SK-N-SH (cell line): Measurements from ENCODE around the gene TGFB2. TPM values are rescaled to one million over a fixed set of nuclear protein-coding genes. Genes with fewer than 3 reads are reported as not detected.

Experiments used
- CTCF ChIA-PET: fragments of 300-600, 350-600 bp; formaldehyde crosslinking; extraction: SDS; loops from one replicate; lab custom pipeline; 2021; lab: Yijun Ruan, JAX
- POLR2A ChIA-PET: fragments of 350-600 bp; sonication (Branson Sonifier 250); formaldehyde crosslinking; extraction: SDS; loops from one replicate; lab custom pipeline; 2020; ENCODE audit warnings: antibody characterized with exemption, inconsistent platforms; lab: Yijun Ruan, JAX
- DNase-seq: peaks from one replicate; pipeline ENCODE4 v3.0.0; 2012
- H2AFZ ChIP-seq: fragments of 200-600 bp; sonication (generic); 2 replicates; pipeline ENCODE4 v1.8.1; 2016; ENCODE audit warnings: antibody characterized with exemption, mild to moderate bottlenecking, low read depth
- H3F3A ChIP-seq: fragments of 200-600 bp; sonication (generic); replicated peaks from 2 replicates; pipeline ENCODE3; 2016; ENCODE audit warnings: antibody characterized with exemption, mild to moderate bottlenecking; ENCODE audit not compliant: insufficient read depth
- H3K27ac ChIP-seq, 2 experiments: fragments of 200-500 bp in 1 of 2; fragments of 200-600 bp in 1 of 2; sonication (Bioruptor generic) in 1 of 2; sonication (generic), shearing (Covaris generic) in 1 of 2; 2 replicates each; pipeline versions ENCODE4 v1.5.1 to v1.6.1; 2014 to 2016; ENCODE audit warnings: low read depth in 2 of 2, inconsistent platforms in 1 of 2, low read length in 1 of 2, mild to moderate bottlenecking in 1 of 2, mixed read lengths in 1 of 2
- H3K27me3 ChIP-seq: fragments of 200-600 bp; sonication (generic), shearing (Covaris generic); 2 replicates; pipeline ENCODE4 v1.6.1; 2016; ENCODE audit warnings: mixed run types; ENCODE audit not compliant: insufficient read depth
- H3K36me3 ChIP-seq, 2 experiments: fragments of 200-500 bp in 1 of 2; fragments of 200-600 bp in 1 of 2; sonication (Bioruptor generic) in 1 of 2; sonication (generic) in 1 of 2; replicated peaks in 1 of 2; 2 replicates each; pipeline versions ENCODE3 to v1.5.1; 2014 to 2016; ENCODE audit warnings: low read length in 1 of 2, mild to moderate bottlenecking in 1 of 2; ENCODE audit not compliant: insufficient read depth in 2 of 2, control insufficient read depth in 1 of 2
- H3K4me1 ChIP-seq, 2 experiments: fragments of 200-500 bp in 1 of 2; fragments of 200-600 bp in 1 of 2; sonication (Bioruptor generic) in 1 of 2; sonication (generic), shearing (Covaris generic) in 1 of 2; 2 replicates each; pipeline versions ENCODE4 v1.5.1 to v1.6.1; 2014 to 2016; ENCODE audit warnings: low read depth in 1 of 2, low read length in 1 of 2, mixed run types in 1 of 2; ENCODE audit not compliant: insufficient read depth in 2 of 2, control insufficient read depth in 1 of 2
- H3K4me2 ChIP-seq: fragments of 200-600 bp; sonication (generic), shearing (Covaris generic); 2 replicates; pipeline ENCODE4 v1.6.1; 2017; ENCODE audit warnings: mixed run types
- H3K4me3 ChIP-seq, 2 experiments: fragments of 200-500 bp in 1 of 2; fragments of 200-600 bp in 1 of 2; sonication (Bioruptor generic) in 1 of 2; sonication (generic), shearing (Covaris generic) in 1 of 2; 2 replicates each; pipeline versions ENCODE4 v1.5.1 to v1.8.1; 2014 to 2016; ENCODE audit warnings: low read depth in 2 of 2, inconsistent platforms in 1 of 2, low read length in 1 of 2, mild to moderate bottlenecking in 1 of 2, mixed read lengths in 1 of 2, moderate library complexity in 1 of 2
- H3K79me2 ChIP-seq: fragments of 200-600 bp; sonication (generic); 2 replicates; pipeline ENCODE4 v1.8.1; 2017; ENCODE audit warnings: mild to moderate bottlenecking; ENCODE audit not compliant: insufficient read depth
- H3K9ac ChIP-seq: fragments of 200-600 bp; sonication (generic); 2 replicates; pipeline ENCODE4 v1.6.1; 2017; ENCODE audit warnings: mixed run types
- H3K9me2 ChIP-seq: fragments of 200-600 bp; sonication (generic); 2 replicates; pipeline ENCODE4 v1.6.1; 2017; ENCODE audit warnings: mixed run types
- H3K9me3 ChIP-seq: fragments of 200-600 bp; sonication (generic); 2 replicates; pipeline ENCODE4 v1.6.1; 2017; ENCODE audit warnings: mixed run types, mild to moderate bottlenecking, moderate library complexity
- H4K20me1 ChIP-seq: fragments of 200-600 bp; sonication (generic); 2 replicates; pipeline ENCODE4 v1.6.1; 2017; ENCODE audit warnings: mild to moderate bottlenecking, mixed run types; ENCODE audit not compliant: insufficient read depth
- FOSL2 ChIP-seq: IDR thresholded peaks from 2 replicates; pipeline ENCODE4 v1.4.0; 2012; ENCODE audit warnings: low read depth, mild to moderate bottlenecking, moderate library complexity, borderline replicate concordance
- FOXJ3 ChIP-seq: sonication (generic); formaldehyde crosslinking; IDR thresholded peaks from 2 replicates; pipeline ENCODE4 v1.5.1; 2020; ENCODE audit warnings: mild to moderate bottlenecking, missing genetic modification reagents
- GABPA ChIP-seq: IDR thresholded peaks from 2 replicates; pipeline ENCODE4 v1.4.0; 2012; ENCODE audit warnings: low read depth, mild to moderate bottlenecking
- JUND ChIP-seq: IDR thresholded peaks from 2 replicates; pipeline ENCODE4 v1.4.0; 2012
- NFIC ChIP-seq: IDR thresholded peaks from 2 replicates; pipeline ENCODE4 v1.4.0; 2012; ENCODE audit warnings: borderline replicate concordance
- RCOR1 ChIP-seq: fragments of 150-350 bp; IDR thresholded peaks from 2 replicates; pipeline ENCODE4 v1.6.1; 2017; ENCODE audit warnings: antibody characterized with exemption, low read length
- WGBS: methylation state at CpG from one replicate; pipeline ENCODE4 v1.1.6; 2017; ENCODE audit warnings: low lambda C conversion rate; 5-methylcytosine and 5-hydroxymethylcytosine counted together
- polyA plus RNA-seq, 3 experiments: library from polyadenylated mRNA; depleted of rRNA; stranded (reverse); fragments of >200 nt; gene quantifications; 2 replicates each; pipeline ENCODE4 v1.2.3, GENCODE V29; 2012
- TF ChIP-seq, protein P1 (sequence below): IDR thresholded peaks from 2 replicates; pipeline ENCODE4; 2012
- TF ChIP-seq, protein P2 (sequence below): fragments of 150-350 bp; IDR thresholded peaks from 2 replicates; pipeline ENCODE4 v1.6.1; 2017; ENCODE audit warnings: antibody characterized with exemption, low read length, low read depth, borderline replicate concordance
- TF ChIP-seq, protein P3 (sequence below): IDR thresholded peaks from 2 replicates; pipeline ENCODE4 v1.6.1; 2012; ENCODE audit warnings: mild to moderate bottlenecking, low read depth, low read length, moderate library complexity
- TF ChIP-seq, protein P4 (sequence below): fragments of 150-350 bp; IDR thresholded peaks from 2 replicates; pipeline ENCODE4 v1.6.1; 2016; ENCODE audit warnings: mild to moderate bottlenecking, low read depth, low read length

The TGFB2 gene
- polyA plus RNA-seq, 1 of the 3 experiments (the other 2 are of a cell fraction), result 2.4 TPM

GRCh38 chr1:218374401-218375353 is 29.5 kb downstream of the TGFB2 start:
- POLR2A ChIA-PET, result no interaction called here
- no peaks in the 10 kb centered on the region for H3K9me2 ChIP-seq
- no peaks in the 10 kb centered on the region for H3K79me2 ChIP-seq
- H4K20me1 ChIP-seq, result no peaks in the 10 kb centered on the region
- H3K9me3 ChIP-seq, result no peaks in the 10 kb centered on the region
- H3K4me3 ChIP-seq, result no peak overlapping the region
- peak overlapping the region; percentile 65; the same call in 1 of the 2 replicates for H3K9ac ChIP-seq
- H3K36me3 ChIP-seq, result no peaks in the 10 kb centered on the region
- H3F3A ChIP-seq, result peaks cover 32% of the 10 kb centered on the region
- peak overlapping the region; percentile 62 for H3K4me2 ChIP-seq
- no peak for DNase-seq
- H3K27me3 ChIP-seq, result no peaks in the 10 kb centered on the region
- WGBS, result 39% methylated on average over 7 of the region's 7 CpGs
- CTCF ChIA-PET, result no interaction called here
- peaks cover 8 to 30% of the 10 kb centered on the region in 2 experiments for H3K4me1 ChIP-seq
- peak overlapping the region; percentile 59 to 78; a peak in 3 of 4 replicates for H3K27ac ChIP-seq
- H2AFZ ChIP-seq, result peak overlapping the region; percentile 43; the same call in 1 of the 2 replicates
- TF ChIP-seq RCOR1, result no peak
- no peak for TF ChIP-seq NFIC
- TF ChIP-seq, protein P1, sequence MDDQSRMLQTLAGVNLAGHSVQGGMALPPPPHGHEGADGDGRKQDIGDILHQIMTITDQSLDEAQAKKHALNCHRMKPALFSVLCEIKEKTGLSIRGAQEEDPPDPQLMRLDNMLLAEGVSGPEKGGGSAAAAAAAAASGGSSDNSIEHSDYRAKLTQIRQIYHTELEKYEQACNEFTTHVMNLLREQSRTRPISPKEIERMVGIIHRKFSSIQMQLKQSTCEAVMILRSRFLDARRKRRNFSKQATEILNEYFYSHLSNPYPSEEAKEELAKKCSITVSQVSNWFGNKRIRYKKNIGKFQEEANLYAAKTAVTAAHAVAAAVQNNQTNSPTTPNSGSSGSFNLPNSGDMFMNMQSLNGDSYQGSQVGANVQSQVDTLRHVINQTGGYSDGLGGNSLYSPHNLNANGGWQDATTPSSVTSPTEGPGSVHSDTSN, result peak; percentile 54
- TF ChIP-seq JUND, result peak; percentile 34; the same call in 1 of the 2 replicates
- TF ChIP-seq FOXJ3 (CRISPR knock-in tag), result no peak
- TF ChIP-seq, protein P2, sequence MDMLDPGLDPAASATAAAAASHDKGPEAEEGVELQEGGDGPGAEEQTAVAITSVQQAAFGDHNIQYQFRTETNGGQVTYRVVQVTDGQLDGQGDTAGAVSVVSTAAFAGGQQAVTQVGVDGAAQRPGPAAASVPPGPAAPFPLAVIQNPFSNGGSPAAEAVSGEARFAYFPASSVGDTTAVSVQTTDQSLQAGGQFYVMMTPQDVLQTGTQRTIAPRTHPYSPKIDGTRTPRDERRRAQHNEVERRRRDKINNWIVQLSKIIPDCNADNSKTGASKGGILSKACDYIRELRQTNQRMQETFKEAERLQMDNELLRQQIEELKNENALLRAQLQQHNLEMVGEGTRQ, result no peak
- TF ChIP-seq, protein P3, sequence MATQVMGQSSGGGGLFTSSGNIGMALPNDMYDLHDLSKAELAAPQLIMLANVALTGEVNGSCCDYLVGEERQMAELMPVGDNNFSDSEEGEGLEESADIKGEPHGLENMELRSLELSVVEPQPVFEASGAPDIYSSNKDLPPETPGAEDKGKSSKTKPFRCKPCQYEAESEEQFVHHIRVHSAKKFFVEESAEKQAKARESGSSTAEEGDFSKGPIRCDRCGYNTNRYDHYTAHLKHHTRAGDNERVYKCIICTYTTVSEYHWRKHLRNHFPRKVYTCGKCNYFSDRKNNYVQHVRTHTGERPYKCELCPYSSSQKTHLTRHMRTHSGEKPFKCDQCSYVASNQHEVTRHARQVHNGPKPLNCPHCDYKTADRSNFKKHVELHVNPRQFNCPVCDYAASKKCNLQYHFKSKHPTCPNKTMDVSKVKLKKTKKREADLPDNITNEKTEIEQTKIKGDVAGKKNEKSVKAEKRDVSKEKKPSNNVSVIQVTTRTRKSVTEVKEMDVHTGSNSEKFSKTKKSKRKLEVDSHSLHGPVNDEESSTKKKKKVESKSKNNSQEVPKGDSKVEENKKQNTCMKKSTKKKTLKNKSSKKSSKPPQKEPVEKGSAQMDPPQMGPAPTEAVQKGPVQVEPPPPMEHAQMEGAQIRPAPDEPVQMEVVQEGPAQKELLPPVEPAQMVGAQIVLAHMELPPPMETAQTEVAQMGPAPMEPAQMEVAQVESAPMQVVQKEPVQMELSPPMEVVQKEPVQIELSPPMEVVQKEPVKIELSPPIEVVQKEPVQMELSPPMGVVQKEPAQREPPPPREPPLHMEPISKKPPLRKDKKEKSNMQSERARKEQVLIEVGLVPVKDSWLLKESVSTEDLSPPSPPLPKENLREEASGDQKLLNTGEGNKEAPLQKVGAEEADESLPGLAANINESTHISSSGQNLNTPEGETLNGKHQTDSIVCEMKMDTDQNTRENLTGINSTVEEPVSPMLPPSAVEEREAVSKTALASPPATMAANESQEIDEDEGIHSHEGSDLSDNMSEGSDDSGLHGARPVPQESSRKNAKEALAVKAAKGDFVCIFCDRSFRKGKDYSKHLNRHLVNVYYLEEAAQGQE, result no peak
- TF ChIP-seq, protein P4, sequence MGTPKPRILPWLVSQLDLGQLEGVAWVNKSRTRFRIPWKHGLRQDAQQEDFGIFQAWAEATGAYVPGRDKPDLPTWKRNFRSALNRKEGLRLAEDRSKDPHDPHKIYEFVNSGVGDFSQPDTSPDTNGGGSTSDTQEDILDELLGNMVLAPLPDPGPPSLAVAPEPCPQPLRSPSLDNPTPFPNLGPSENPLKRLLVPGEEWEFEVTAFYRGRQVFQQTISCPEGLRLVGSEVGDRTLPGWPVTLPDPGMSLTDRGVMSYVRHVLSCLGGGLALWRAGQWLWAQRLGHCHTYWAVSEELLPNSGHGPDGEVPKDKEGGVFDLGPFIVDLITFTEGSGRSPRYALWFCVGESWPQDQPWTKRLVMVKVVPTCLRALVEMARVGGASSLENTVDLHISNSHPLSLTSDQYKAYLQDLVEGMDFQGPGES, result no peak
- no peak for TF ChIP-seq GABPA
- TF ChIP-seq FOSL2, result peak; percentile 53; the same call in 1 of the 2 replicates
